CD4-positive, alpha-beta T cell treated with Interleukin-21 for 1 hour (primary cell): ENCODE measurements around the gene MAP3K4.
"Not testable (repeated sequence)": the region's sequence is repeated elsewhere in the genome, so short reads cannot be mapped to it uniquely, and the experiment has no call there.

ENCODE experiments used
- DNase-seq: peaks from one replicate; pipeline ENCODE4 v3.0.0-alpha.2; 2020

Gene MAP3K4

DNA sequence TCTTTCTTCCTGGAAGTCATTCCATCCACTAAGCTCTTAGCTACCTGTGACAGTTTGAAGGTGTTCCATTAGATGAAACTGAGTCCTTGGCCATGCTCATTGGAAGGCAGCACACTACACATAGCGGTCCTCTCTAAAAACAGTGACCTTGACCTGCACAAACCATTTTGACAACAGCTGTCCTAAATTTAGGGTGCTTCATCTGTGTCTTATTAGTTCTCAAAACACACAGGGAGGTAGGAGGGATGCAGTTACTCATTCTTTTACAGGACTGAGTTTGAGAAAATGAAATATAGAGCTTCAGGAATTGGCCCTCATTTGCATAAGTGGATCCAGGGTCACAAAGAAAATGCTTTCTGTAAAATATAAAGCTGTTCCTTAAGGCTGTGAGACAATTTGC lies 20.4 kb upstream of the MAP3K4 start:
- DNase-seq = no peak

DNA sequence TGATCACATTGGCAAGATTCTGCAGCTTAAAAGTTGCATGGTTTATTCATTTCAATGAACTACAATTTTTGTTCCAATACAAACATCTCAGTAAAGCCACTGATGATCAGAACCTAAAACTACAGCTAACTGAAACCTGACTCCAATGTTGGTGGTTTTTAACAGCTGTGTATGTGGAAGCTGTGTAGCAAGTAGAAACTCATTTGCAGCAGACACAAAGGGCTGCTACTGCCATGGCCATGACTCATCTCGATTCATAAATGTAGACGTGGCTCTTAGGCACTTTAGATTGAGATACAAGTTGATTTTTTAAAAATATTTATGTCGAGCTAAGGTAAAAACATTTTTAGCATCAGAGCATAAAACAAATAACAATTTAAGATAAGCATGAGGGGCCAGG lies 19.5 kb upstream of the MAP3K4 start:
- no peak for DNase-seq

DNA sequence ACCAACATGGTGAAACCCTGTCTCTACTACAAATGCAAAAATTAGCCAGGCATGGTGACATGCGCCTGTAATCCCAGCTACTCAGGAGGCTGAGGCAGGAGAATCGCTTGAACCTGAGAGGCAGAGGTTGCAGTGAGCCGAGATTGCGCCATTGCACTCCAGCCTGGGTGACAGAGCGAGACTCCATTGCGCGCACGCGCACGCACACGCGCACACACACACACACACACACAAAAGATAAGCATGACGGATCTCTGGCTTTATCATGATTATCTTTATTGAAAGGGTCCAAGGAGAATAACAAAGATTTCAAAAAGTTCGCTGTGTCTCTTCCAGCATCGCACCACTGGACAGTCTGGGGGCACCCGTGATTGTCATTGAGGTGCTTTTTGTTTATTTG lies 19.0 kb upstream of the MAP3K4 start:
- DNase-seq = not testable (repeated sequence)

DNA sequence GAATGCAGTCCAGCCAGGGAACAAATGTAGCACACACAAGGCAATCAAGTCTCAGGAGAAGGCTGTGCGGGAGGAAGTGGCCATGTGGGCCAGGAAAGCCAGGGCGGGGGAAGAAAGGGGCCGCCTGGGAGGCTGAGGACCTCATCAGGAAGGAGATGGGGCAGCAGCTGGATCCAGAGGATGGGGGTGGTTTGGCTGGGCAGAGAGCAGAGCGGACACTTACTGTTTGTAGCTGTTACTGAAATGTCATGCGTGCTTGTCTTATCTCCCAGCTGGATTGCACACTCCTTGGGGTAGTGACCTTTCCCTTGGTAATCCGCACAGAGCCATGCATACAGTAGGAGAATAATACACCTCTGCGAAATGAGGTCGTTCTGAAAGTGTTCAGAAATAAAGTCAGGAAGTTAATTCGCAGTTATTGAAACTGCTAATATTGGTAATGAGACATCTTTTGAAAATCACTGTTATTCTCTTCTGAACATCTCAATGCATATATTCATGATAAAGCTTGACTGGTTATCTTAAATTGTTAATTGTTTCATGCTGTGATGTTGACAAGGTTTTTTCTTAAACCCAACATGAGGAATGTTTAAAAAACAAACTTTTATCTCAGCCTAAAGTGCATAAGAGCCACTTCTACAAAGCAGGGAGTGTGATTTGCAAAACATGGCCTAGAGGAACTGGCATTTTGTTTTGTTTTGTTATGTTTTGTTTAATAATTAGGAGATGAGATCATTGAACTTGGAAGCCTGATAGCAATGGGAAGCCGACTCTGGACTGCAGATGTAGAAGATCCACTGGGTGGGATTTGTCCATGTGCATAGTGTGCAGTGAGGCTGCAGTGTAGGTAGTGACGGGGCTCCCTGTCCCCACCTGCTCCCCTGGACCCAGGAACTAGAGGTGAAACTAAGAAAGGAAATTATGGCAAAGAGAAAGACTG lies 18.0 kb upstream of the MAP3K4 start:
- DNase-seq = no peak

DNA sequence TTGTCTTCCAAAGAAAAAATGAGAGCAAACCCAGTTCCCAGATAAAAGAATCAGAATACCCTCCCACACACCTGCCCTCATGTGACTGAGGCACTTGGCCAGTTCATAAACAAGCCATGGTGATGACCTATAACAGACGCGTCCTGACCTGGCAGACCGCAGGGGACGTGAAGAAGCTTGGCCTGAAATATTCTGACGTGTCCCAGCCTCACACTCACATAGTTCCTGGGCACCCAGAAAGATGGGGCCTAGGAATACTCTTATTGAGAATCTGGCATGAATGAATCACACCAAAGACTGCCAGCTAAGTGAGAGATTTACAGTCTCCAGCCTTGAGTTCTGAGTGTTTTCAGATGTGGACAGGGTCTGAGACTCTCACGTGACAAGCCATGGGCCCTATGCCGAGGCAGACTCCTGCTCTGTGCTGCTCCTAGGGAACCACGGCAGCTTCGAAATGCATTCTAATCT lies 17.2 kb upstream of the MAP3K4 start:
- DNase-seq = no peak

DNA sequence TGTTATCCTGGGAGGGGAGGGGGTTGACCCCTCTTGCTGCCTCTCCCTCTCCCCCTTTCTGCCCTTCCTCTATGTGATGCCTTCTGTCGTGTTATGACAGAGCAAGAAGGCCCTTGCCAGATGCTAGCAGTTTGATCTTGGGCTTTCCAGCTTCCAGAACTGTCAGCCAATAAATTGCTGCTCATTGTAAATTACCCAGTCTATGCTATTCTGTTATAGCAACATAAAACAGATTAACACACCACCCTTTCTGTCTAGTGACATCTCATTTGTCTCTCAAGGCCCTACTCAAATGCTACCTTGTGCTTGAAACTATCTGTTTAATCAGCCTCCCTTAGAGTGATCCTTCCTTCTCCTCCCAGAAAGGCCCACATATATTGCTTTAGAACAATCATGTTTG lies 16.4 kb upstream of the MAP3K4 start:
- DNase-seq = no peak

DNA sequence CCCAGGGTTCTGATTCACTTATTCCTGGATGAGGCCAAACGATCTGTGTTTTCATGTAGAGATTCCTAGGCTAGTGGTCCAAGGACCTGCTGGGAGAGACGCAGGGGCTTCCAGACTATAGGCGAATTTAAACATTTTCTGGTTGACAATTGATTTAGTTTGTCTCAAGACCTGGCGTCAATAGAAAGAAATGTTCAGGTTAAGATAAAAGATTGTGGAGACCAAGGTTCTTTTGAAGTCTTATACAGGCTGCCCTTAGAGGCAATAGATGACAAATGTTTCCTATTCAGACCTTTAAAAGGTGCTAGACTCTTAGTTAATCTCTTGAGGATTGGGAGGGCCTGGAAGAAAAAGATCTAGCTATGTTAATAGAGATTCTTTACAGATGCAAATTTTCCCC lies 15.6 kb upstream of the MAP3K4 start:
- DNase-seq = not testable (repeated sequence)

DNA sequence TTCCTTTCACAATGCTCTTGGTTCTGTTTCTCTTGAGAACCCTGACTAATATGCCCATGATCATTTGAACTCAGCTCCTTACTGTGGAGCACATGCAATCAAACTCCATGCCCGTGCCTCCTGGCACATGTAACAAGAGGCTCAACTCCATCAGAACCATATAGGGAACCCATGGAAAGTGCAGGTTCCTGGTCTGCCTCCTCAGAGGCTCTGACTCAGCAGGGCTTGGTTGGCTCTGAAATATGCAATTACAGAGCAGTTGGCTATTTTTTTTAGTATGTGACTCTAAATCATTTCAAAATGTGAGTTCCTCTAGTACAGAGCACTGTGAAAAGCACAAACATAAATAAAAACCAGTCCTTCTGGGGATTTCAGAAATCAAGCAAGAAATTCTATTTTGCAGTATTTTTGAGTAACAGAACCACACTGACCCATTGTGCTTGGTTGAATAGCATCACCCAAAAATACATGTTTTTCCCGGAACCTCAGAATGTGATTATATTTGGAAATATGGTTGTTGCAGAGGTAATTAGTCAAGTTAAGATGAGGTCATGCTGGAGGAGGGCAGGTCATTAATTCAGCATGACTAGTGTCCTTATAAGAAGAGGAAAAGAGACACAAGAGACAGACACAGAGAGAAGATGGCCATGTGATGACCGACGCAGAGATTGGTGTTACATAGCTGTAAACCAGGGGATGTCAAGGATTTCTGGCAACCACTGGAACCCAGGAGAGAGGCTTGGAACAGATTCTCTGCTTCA lies 13.2 kb upstream of the MAP3K4 start:
- no peak for DNase-seq

DNA sequence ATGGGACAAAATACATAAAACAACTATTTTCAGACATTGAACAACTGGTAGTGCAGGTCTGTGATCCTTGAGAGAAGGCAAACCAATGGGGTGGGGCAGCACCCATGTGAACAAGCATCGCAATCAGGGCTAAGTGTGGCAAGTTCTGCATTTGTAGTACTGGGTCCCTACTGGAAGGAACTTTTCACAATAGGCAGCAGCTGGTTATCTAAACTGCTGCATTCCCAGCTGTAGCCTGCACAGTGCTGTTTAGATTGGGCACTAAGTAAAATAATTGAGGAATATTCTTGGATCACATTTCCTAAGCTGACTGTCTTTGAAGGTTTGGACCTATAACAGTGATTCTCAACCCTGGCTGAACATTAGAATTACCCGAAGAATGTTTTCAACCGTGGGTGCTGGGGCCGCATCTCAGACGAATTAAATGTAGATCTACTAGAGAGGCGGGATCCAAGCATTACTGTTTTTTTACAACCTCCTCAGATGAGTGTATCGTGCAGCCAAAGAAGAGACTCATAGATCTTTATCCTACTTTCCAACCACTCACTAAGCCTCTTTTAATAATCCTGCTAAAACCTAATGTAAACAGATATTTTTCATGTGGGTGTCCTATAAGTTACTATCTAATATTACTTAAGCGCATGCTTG lies 12.4 kb upstream of the MAP3K4 start:
- no peak for DNase-seq

DNA sequence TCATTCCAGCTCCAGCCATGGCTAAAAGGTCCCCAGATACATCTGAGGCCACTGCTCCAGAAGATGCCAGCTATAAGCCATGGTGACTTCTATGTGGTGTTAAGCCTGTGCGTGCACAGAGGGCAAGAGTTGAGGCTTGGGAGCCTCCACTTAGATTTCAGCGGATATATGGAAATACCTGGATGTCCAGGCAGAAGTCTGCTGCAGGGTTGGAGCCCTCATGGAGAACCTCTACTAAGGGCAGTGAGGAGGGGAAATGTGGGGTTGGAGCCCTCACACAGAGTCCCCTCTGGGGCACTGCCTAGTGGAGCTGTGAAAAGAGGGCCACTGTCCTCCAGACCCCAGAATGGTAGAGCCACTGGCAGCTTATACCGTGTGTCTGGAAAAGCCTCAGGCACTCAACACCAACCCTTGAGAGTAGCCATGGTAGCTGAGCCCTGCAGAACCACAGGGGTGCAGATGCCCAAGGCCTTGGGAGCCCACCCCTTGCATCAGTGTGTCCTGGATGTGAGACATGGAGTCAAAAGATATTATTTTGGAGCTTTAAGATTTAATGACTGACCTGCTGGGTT lies 8.1 kb upstream of the MAP3K4 start:
- DNase-seq = not testable (repeated sequence)

DNA sequence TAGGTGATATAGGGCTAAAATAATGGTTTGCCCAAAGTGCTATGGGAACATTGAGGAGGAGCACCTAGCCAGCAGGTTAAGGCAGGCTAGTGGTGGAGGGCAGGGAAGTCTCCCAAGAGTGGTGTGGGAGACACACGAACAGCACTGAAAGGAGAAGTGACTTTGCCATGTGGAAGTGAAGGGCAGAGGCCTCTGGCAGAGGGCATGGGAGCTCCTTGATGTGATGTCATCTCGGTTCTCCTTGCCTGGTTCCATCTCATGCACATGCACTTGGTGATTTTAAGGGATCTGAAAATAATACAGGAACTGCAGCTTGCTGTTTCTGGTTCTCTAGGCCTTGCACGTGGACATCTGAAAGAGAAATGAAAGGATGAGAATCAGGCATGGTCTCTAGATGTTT lies 4.7 kb upstream of the MAP3K4 start:
- peak; percentile 7 for DNase-seq

DNA sequence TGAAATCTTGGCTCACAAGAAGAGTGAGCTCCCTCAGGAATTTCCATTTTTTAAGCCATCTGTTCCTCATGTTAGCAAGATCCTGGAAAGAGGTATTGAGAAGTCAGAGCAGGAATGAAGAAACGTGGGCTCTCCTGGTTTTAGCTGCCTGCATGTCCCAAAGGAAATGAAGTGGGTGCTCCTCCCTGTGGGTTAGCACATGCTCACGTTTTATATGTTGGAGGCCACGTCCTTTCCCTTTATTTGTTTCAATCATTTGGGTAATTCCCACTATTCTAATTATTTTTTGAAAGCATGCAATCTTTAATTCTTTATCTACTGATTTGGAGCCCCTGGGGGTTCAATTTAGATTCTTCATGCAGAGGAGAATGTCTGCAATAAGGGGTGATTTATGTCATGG lies 4.3 kb upstream of the MAP3K4 start:
- DNase-seq = no peak

DNA sequence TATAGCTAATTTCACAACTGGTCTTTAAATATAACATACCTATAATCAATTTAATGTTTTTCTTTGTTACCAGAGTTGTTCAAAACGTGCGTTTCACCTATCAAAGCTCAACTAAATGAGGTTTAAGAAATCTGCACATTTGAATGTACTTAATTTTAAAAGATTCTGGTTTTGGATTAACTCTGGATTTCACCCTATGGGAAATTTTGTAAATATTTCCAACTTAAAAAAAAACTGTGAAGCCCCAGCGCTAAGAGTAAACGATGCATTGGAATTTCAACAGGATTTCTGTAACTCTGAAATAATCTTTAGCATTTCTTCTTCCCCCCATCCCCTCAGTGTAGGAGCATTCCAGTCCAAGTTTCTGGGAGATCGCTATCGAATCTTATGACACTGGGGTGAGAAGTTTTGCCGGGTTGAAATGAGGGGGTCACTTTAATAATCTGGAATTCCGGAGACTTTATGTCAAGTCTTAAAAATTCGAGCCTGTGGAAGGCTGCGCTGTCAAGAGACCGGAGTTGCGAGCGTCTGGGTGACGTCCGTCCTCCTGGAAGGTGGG lies 643 bp upstream of the MAP3K4 start:
- no peak for DNase-seq

DNA sequence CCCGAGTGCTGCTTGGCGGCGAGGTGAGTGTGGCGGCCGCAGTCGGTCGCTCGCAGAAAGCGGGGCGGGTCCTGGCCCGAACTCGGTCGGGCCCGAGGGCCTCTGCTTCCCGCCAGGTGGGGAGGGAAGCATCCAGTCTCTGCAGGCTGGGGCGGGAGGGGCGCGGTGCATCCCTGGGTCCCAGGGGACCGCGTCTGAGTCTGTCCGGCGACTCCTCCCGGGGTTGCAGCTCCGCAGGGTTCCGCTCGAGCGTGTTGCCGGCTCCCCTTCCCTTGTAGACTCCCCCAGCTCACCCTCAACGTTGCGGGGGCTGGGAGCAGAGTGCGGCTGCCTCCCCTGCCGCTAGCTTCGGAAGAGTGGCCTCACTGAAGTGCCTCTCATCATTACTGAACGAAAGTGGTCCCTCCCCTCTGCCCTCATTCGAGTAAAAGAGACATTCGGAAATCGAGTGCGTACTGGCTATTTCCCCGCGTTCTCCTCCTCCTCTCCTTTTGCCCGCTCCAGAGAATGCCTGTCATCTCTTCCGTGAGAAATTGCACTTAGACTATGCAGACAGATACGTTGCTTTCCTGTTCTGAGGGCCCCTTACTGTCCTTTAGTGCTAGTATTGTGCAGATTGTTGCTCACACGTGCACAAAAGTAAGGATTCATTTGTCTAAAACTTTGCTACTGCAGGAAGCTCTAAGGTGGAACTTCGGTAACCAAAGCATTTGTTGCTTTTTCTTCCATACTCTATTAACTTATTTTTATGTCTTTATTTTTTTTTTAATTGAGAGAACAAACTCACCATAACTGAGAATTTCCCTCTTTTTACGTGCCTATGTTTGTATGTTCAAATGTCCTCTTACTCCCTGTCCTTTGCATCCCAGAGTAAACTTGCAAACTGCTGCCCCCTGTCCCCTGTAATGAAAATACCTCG lies 751 bp downstream of the MAP3K4 start:
- peak; percentile 45 for DNase-seq

DNA sequence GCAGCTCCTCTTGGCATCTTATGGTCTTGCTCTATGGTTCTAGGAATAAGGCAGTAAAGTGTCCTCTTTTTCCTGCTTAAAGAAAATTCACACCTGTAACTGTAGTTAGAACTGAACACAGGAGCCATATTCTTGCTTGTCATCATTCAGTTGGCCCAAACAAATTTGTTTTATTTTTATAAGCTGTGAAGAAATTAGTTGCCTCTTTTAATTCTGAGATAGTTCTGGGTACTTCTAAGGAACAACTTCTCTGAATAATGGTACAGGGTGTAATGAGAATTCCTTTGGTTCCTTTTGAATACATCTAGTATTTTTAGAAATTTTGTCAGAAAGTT lies 1.4 kb downstream of the MAP3K4 start:
- no peak for DNase-seq

DNA sequence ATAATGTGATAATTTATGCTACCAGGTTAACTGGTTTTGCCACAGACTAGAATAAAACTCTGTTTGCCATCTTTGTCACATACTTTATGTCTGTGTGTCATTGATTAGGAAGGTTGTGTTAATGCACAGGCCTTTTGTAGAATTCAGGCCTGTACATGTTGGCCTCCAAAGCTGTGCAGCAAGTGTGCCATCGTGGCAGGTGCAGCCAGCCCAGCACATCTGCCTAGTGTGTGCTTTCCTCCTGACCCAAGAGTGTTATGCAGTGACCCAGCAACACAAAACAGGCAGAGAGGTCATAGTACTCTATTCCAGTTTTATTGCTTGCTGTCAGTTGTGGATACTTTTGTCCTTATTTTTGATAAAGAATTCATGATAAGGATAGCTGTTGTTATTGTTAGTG lies 3.7 kb downstream of the MAP3K4 start:
- no peak for DNase-seq

DNA sequence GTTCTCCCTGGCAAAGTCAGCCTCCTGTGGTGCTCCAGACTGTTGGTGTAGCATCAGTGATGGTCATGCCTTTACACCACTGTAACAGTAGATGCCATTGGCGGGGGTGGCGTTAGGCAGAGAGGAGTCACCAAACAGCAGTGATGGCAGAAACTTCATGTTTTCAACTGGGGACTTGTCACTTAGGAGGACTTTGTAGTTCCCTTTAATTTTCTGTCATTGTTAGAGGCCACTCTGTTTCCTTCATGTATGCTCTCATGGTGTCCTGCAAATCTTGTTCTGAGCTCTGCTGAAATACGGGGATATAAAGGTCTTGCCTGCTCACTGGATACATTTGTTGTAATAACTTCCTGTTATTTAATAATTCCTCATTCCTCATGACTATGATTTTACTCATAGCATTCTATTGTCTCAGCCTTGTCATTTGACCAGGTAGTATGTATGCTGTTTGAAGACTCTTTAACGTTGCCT lies 4.6 kb downstream of the MAP3K4 start:
- DNase-seq = no peak

DNA sequence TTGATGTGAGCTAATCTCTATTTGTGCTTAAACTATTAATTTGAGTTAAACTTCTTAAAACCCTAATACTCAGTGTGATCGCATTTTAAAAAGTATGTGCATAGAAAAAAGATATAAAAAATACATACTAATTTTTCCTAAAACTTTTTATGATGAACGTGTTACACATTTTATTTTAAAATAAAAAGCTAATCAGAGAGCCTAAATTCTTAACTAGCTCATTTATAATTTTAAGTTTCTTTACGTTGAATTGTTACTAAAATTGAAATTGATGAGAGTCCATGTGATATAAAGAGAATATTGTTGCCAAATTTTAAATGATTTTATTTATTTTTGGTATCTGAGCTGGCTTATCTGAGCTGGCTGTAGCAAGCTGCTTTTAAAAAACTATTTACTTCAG lies 6.6 kb downstream of the MAP3K4 start:
- DNase-seq = no peak

DNA sequence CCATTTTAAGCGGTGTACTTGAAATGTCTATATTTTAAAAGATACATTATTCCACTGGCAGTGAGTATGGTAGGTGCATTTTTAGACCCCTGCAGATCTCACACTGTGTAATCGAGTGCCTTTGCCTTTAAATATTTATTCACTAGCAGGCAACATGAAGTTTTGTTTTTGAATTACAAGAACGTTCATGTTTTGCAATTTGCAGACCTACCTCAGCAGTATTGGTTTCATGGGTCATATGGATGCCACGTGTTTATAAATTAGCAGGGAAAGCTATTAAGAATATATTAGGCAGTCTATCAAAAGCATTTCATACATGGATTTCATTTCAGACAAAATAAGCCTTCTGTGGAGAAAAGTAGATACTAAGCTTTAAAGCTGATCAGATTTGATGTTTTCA lies 7.2 kb downstream of the MAP3K4 start:
- no peak for DNase-seq

DNA sequence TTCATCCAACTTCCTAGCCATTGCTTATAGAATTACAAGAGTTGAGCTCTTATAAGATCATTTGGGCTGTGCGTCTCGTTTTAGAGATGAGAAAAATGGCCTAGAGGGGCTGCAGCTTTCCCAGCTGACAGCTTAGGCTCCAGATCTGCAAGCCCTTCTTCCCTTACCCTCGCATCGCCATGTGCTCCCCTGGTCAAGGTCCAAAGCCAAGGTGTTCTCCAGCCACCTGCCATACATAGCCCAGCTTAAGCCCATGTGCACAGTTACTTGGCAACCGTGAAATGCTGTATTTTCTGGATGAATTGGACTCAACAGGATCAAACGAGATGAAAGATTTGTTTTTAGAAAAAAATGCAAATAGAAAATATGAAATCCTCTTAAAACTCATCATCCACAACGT lies 7.9 kb downstream of the MAP3K4 start:
- no peak for DNase-seq

DNA sequence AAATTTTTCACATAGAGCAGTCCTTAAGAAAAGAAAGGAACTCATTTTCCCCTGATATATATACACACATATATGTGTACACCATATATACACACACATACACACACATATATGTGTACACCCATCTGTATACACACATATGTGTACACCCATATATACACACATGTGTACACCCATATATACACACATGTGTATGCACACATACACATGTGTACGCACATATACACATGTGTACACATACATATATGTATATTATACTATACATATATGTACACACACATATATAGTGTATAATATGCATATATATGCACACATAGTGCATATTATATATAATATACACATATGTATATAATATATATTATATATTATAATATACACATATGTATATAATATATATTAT lies 9.1 kb downstream of the MAP3K4 start:
- no peak for DNase-seq

DNA sequence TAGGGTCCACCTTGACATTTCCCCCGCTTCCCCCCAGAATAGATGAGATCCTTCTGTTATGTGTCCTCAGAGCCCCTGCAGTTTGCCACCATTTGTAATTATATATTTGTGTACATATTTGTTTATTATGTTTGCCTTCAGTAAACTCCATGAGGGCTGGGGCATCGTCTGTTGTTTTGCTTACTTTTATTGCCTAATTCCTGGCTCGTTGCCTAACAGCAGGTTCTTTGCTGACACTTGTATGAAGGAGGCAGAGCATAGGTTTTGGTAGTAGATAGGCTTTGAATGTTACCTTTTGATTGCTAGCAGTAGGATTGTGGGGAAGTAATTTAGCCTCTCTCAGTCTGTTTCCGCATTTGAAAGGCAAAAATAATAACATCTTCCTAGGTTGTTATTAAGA lies 9.9 kb downstream of the MAP3K4 start:
- DNase-seq = no peak
